Measurements from ENCODE around the gene SPN. TPM values are rescaled to one million over a fixed set of nuclear protein-coding genes. Genes with fewer than 3 reads are reported as not detected.

The SPN gene
- total and polyA plus RNA-seq, 2 donors (not counting 1 experiment from before 2014, with no cell fraction given): 0.01 TPM; not detected in 1

- Histone ChIP-seq H3K27ac (ENCODE audit: insufficient read depth, low read length) (no peak overlapping the region), H3K79me2 (ENCODE audit: control insufficient read depth, insufficient read depth, low read length) (no peaks in the 10 kb centered on the region), H3K4me2 (ENCODE audit: extremely low read depth, insufficient read depth, low read length) (no peak overlapping the region), H4K20me1 (ENCODE audit: control insufficient read depth, extremely low read depth, insufficient read depth, low read length) (no peaks in the 10 kb centered on the region), H3K36me3 (ENCODE audit: control insufficient read depth, insufficient read depth, low read length) (no peaks in the 10 kb centered on the region), H2AFZ (ENCODE audit: low read length) (no peak overlapping the region), H3K9me3 (ENCODE audit: control insufficient read depth, insufficient read depth, low read depth, low read length) (no peaks in the 10 kb centered on the region), H3K4me1 (ENCODE audit: control insufficient read depth, extremely low read depth, insufficient read depth, low read length) (no peaks in the 10 kb centered on the region), H3K9ac (ENCODE audit: insufficient read depth, low read length) (no peak overlapping the region), H3K4me3 (replicated peaks in 1 of 4; ENCODE audit: control extremely low read depth in 1 of 4, insufficient read depth in 1 of 4, low read depth in 3 of 4, low read length in 4 of 4) (no peak overlapping the region), H3K27me3 (ENCODE audit: control insufficient read depth, insufficient read depth, low read length) (no peaks in the 10 kb centered on the region)
- TF ChIP-seq EZH2 (IDR thresholded peaks at IDR 0.05; ENCODE audit: low read length, missing control alignments) (no peak), CTCF (conservative IDR thresholded peaks at IDR 0.05 in 1 of 2, IDR thresholded peaks at IDR 0.05 in 1 of 2; ENCODE audit: low read depth in 1 of 2, low read length in 2 of 2) (no peak)
- DNase-seq (ENCODE audit: low read depth in 2 of 2): no peak
Measured at GRCh38 chr16:29656688-29657523, 6.1 kb upstream of the SPN start.

- H4K20me1 ChIP-seq (ENCODE audit: control insufficient read depth, extremely low read depth, insufficient read depth, low read length): no peaks in the 10 kb centered on the region
- no peak for DNase-seq (ENCODE audit: low read depth in 2 of 2)
- no peak overlapping the region for H2AFZ ChIP-seq (ENCODE audit: low read length)
- no peak overlapping the region for H3K4me2 ChIP-seq (ENCODE audit: extremely low read depth, insufficient read depth, low read length)
- H3K27me3 ChIP-seq (ENCODE audit: control insufficient read depth, insufficient read depth, low read length): no peaks in the 10 kb centered on the region
- no peak overlapping the region for H3K27ac ChIP-seq (ENCODE audit: insufficient read depth, low read length)
- no peaks in the 10 kb centered on the region for H3K36me3 ChIP-seq (ENCODE audit: control insufficient read depth, insufficient read depth, low read length)
- H3K9me3 ChIP-seq (ENCODE audit: control insufficient read depth, insufficient read depth, low read depth, low read length): no peaks in the 10 kb centered on the region
- H3K4me1 ChIP-seq (ENCODE audit: control insufficient read depth, extremely low read depth, insufficient read depth, low read length): no peaks in the 10 kb centered on the region
- H3K79me2 ChIP-seq (ENCODE audit: control insufficient read depth, insufficient read depth, low read length): no peaks in the 10 kb centered on the region
- no peak overlapping the region for H3K4me3 ChIP-seq (replicated peaks in 1 of 4; ENCODE audit: control extremely low read depth in 1 of 4, insufficient read depth in 1 of 4, low read depth in 3 of 4, low read length in 4 of 4)
- TF ChIP-seq EZH2 (IDR thresholded peaks at IDR 0.05; ENCODE audit: low read length, missing control alignments) (no peak), CTCF (conservative IDR thresholded peaks at IDR 0.05 in 1 of 2, IDR thresholded peaks at IDR 0.05 in 1 of 2; ENCODE audit: low read depth in 1 of 2, low read length in 2 of 2) (no peak)
- no peak overlapping the region for H3K9ac ChIP-seq (ENCODE audit: insufficient read depth, low read length)
Measured at GRCh38 chr16:29658705-29659104, 4.3 kb upstream of the SPN start.

DNA sequence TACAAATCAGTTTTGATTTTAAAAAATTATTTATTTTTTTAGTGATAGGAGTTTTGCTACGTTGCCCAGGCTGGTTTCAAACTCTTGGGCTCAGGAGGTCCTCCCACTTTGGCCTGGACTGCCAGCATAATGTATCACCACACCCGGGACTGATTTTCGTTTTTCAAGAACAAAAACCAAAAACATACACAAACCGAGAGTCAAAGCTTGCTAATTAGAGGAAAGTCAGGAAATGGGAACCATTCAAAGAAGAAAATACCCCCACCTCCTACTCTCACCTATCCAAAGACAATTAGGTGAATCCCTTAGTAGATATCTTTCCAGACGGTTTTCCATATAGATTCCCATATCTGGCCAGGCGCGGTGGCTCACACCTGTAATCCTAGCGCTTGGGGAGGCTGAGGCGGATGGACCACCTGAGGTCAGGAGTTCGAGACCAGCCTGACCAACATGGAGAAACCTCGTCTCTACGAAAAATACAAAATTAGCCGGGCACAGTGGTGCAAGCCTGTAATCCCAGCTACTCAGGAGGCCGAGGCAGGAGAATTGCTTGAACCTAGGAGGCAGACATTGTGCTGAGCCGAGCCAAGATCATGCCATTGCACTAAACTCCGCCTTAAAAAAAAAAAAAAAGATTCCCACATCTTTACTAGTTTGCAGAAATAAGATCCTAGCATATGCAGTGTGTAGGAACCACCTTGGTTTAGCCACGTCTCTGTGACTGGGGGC lies 883 bp upstream of the SPN start:
- H3K4me3 ChIP-seq (replicated peaks in 1 of 4; ENCODE audit: control extremely low read depth in 1 of 4, insufficient read depth in 1 of 4, low read depth in 3 of 4, low read length in 4 of 4): no peak overlapping the region
- TF ChIP-seq CTCF (conservative IDR thresholded peaks at IDR 0.05 in 1 of 2, IDR thresholded peaks at IDR 0.05 in 1 of 2; ENCODE audit: low read depth in 1 of 2, low read length in 2 of 2) (no peak), EZH2 (IDR thresholded peaks at IDR 0.05; ENCODE audit: low read length, missing control alignments) (no peak)
- peaks cover 2% of the 10 kb centered on the region for H3K27me3 ChIP-seq (ENCODE audit: control insufficient read depth, insufficient read depth, low read length)

More for the DNA sequence above, 883 bp upstream of the SPN start:
- no peak for DNase-seq (ENCODE audit: low read depth in 2 of 2)
- Histone ChIP-seq H3K79me2 (ENCODE audit: control insufficient read depth, insufficient read depth, low read length) (no peaks in the 10 kb centered on the region), H3K9ac (ENCODE audit: insufficient read depth, low read length) (no peak overlapping the region), H4K20me1 (ENCODE audit: control insufficient read depth, extremely low read depth, insufficient read depth, low read length) (no peaks in the 10 kb centered on the region), H3K4me2 (ENCODE audit: extremely low read depth, insufficient read depth, low read length) (no peak overlapping the region), H3K36me3 (ENCODE audit: control insufficient read depth, insufficient read depth, low read length) (no peaks in the 10 kb centered on the region), H3K4me1 (ENCODE audit: control insufficient read depth, extremely low read depth, insufficient read depth, low read length) (no peaks in the 10 kb centered on the region), H2AFZ (ENCODE audit: low read length) (no peak overlapping the region), H3K27ac (ENCODE audit: insufficient read depth, low read length) (no peak overlapping the region), H3K9me3 (ENCODE audit: control insufficient read depth, insufficient read depth, low read depth, low read length) (no peaks in the 10 kb centered on the region)
